Mesothelial cell of epicardium (in vitro differentiated cells): ENCODE data around the gene SYNC. TPM values are rescaled to one million over a fixed set of nuclear protein-coding genes. Genes with fewer than 3 reads are reported as not detected.
"Not testable (repeated sequence)": the region's sequence is repeated elsewhere in the genome, so short reads cannot be mapped to it uniquely, and the experiment has no call there.

ENCODE experiments used
- DNase-seq, 2 experiments: peaks; one replicate each; pipeline ENCODE4 v3.0.0; 2021; ENCODE audit warnings: low spot score in 2 of 2; ENCODE audit not compliant: unreplicated experiment in 2 of 2
- H3K27ac Mint-ChIP-seq: 2 replicates; pipeline ENCODE4 v1.8.0; 2021; ENCODE audit warnings: mixed read lengths
- H3K27me3 Mint-ChIP-seq: 2 replicates; pipeline ENCODE4 v1.8.0; 2021; ENCODE audit warnings: low read depth, mixed read lengths
- H3K36me3 Mint-ChIP-seq: 2 replicates; pipeline ENCODE4 v1.8.0; 2021; ENCODE audit warnings: mixed read lengths
- H3K4me1 Mint-ChIP-seq: 2 replicates; pipeline ENCODE4 v1.8.0; 2021; ENCODE audit warnings: mixed read lengths
- H3K4me3 Mint-ChIP-seq: 2 replicates; pipeline ENCODE4 v1.8.0; 2021; ENCODE audit warnings: mild to moderate bottlenecking, moderate library complexity, mixed read lengths
- H3K9me3 Mint-ChIP-seq: 2 replicates; pipeline ENCODE4 v1.8.0; 2021; ENCODE audit warnings: mixed read lengths
- CTCF ChIP-seq: fragments of 200-600 bp; sonication (generic); IDR thresholded peaks from one replicate; pipeline ENCODE4 v1.5.0; 2021; ENCODE audit warnings: antibody characterized with exemption; ENCODE audit not compliant: unreplicated experiment
- total RNA-seq: library from RNA; stranded (reverse); gene quantifications from 3 replicates; pipeline ENCODE4 v1.2.1, GENCODE V29; 2021

Gene SYNC
- total RNA-seq, 1 donor from 2014 or later: 4.0 TPM

GRCh38 chr1:32683397-32683796 is 19.2 kb downstream of the SYNC start:
- Mint-ChIP-seq H3K4me1 (no peaks in the 10 kb centered on the region), H3K36me3 (peaks cover 29% of the 10 kb centered on the region), H3K9me3 (no peaks in the 10 kb centered on the region), H3K27me3 (no peaks in the 10 kb centered on the region), H3K27ac (no peak overlapping the region), H3K4me3 (no peak overlapping the region)
- no peak for DNase-seq
- no peak for TF ChIP-seq CTCF

GRCh38 chr1:32681999-32682398 is 20.6 kb downstream of the SYNC start:
- H3K36me3 Mint-ChIP-seq: peaks cover 36% of the 10 kb centered on the region
- no peaks in the 10 kb centered on the region for H3K9me3 Mint-ChIP-seq
- TF ChIP-seq CTCF: no peak
- H3K4me1 Mint-ChIP-seq: no peaks in the 10 kb centered on the region
- no peaks in the 10 kb centered on the region for H3K27me3 Mint-ChIP-seq
- no peak overlapping the region for H3K4me3 Mint-ChIP-seq
- H3K27ac Mint-ChIP-seq: peak overlapping the region; percentile 58
- no peak for DNase-seq

- no peaks in the 10 kb centered on the region for H3K27me3 Mint-ChIP-seq
- H3K4me1 Mint-ChIP-seq: no peaks in the 10 kb centered on the region
- peaks cover 37% of the 10 kb centered on the region for H3K36me3 Mint-ChIP-seq
- TF ChIP-seq CTCF: no peak
- H3K4me3 Mint-ChIP-seq: no peak overlapping the region
- no peaks in the 10 kb centered on the region for H3K9me3 Mint-ChIP-seq
- no peak for DNase-seq
- H3K27ac Mint-ChIP-seq: peak overlapping the region; percentile 58
Observed at GRCh38 chr1:32681509-32681908, 21.1 kb downstream of the SYNC start.

- Mint-ChIP-seq H3K4me3 (no peak overlapping the region), H3K27me3 (no peaks in the 10 kb centered on the region), H3K36me3 (peaks cover 40% of the 10 kb centered on the region), H3K27ac (peak overlapping the region; percentile 58), H3K9me3 (no peaks in the 10 kb centered on the region), H3K4me1 (no peaks in the 10 kb centered on the region)
- no peak for TF ChIP-seq CTCF
- DNase-seq: no peak
Observed at GRCh38 chr1:32680642-32681041, 21.9 kb downstream of the SYNC start.

- DNase-seq, H3K27ac Mint-ChIP-seq, H3K9me3 Mint-ChIP-seq, H3K4me3 Mint-ChIP-seq, H3K4me1 Mint-ChIP-seq, H3K27me3 Mint-ChIP-seq: not testable (repeated sequence)
- peaks cover 42% of the 10 kb centered on the region for H3K36me3 Mint-ChIP-seq
Observed at GRCh38 chr1:32679993-32680392, 22.6 kb downstream of the SYNC start.

- TF ChIP-seq CTCF: no peak
- no peaks in the 10 kb centered on the region for H3K27me3 Mint-ChIP-seq
- peaks cover 58% of the 10 kb centered on the region for H3K36me3 Mint-ChIP-seq
- no peak overlapping the region for H3K27ac Mint-ChIP-seq
- H3K4me1 Mint-ChIP-seq: no peaks in the 10 kb centered on the region
- no peaks in the 10 kb centered on the region for H3K9me3 Mint-ChIP-seq
- no peak overlapping the region for H3K4me3 Mint-ChIP-seq
- DNase-seq: no peak
Observed at GRCh38 chr1:32676945-32677344, 25.6 kb downstream of the SYNC start.

GRCh38 chr1:32668716-32669115 is 33.9 kb downstream of the SYNC start:
- not testable (repeated sequence) for DNase-seq, H3K9me3 Mint-ChIP-seq, H3K27me3 Mint-ChIP-seq, H3K4me3 Mint-ChIP-seq
- H3K4me1 Mint-ChIP-seq: peaks cover 15% of the 10 kb centered on the region
- H3K27ac Mint-ChIP-seq: peak overlapping the region; percentile 43
- peaks cover 46% of the 10 kb centered on the region for H3K36me3 Mint-ChIP-seq
